Measurements from ENCODE around the gene CORO6. TPM values are rescaled to one million over a fixed set of nuclear protein-coding genes. Genes with fewer than 3 reads are reported as not detected.

CORO6 gene
- total RNA-seq, 1 experiment from 2014 or later, result 9.7 TPM

DNA sequence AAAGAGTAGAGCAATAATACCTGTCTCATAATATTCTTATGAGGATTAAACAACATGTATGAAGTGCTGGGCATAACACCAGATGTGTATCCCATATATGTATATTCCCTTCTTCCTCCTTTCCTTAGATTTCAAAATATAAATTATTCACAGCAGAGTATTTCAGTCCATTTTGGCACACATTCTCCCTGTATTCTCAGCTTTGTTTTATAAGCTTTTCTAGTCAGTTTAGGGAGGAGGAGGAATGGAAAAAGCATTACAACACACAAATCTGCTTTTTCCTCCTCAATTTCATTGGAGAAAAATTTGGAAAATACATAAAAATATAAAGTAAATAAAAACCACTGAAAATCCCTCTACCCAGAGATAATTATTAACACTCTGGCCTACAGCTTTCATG is 46.6 kb upstream of the CORO6 start:
- intact Hi-C loops (cut with micrococcal nuclease; ENCODE audit: unreplicated experiment) (loop anchor here (10.0 kb wide), 1 partner anchor 46 kb away; no protein-coding TSS in a partner anchor), in situ Hi-C loops (cut with HindIII; ENCODE audit: low pct_unique_long_range_greater_than_20kb, low sequenced_read_pairs) (no loop called here)
- H3K27me3 ChIP-seq (ENCODE audit: control insufficient read depth, insufficient read depth, low read length), result no peaks in the 10 kb centered on the region
- ATAC-seq, result no peak
- TF ChIP-seq, protein P1, sequence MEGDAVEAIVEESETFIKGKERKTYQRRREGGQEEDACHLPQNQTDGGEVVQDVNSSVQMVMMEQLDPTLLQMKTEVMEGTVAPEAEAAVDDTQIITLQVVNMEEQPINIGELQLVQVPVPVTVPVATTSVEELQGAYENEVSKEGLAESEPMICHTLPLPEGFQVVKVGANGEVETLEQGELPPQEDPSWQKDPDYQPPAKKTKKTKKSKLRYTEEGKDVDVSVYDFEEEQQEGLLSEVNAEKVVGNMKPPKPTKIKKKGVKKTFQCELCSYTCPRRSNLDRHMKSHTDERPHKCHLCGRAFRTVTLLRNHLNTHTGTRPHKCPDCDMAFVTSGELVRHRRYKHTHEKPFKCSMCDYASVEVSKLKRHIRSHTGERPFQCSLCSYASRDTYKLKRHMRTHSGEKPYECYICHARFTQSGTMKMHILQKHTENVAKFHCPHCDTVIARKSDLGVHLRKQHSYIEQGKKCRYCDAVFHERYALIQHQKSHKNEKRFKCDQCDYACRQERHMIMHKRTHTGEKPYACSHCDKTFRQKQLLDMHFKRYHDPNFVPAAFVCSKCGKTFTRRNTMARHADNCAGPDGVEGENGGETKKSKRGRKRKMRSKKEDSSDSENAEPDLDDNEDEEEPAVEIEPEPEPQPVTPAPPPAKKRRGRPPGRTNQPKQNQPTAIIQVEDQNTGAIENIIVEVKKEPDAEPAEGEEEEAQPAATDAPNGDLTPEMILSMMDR (IDR thresholded peaks at IDR 0.05), result no peak
- TF ChIP-seq TCF7L2 (IDR thresholded peaks at IDR 0.05; ENCODE audit: low read depth, low read length) (no peak), SIN3A (IDR thresholded peaks at IDR 0.05; ENCODE audit: borderline replicate concordance, insufficient read depth, low read depth, low read length) (no peak), POLR2AphosphoS5 (IDR thresholded peaks at IDR 0.05; ENCODE audit: low read depth, low read length) (no peak)
- TF ChIP-seq, protein P2, sequence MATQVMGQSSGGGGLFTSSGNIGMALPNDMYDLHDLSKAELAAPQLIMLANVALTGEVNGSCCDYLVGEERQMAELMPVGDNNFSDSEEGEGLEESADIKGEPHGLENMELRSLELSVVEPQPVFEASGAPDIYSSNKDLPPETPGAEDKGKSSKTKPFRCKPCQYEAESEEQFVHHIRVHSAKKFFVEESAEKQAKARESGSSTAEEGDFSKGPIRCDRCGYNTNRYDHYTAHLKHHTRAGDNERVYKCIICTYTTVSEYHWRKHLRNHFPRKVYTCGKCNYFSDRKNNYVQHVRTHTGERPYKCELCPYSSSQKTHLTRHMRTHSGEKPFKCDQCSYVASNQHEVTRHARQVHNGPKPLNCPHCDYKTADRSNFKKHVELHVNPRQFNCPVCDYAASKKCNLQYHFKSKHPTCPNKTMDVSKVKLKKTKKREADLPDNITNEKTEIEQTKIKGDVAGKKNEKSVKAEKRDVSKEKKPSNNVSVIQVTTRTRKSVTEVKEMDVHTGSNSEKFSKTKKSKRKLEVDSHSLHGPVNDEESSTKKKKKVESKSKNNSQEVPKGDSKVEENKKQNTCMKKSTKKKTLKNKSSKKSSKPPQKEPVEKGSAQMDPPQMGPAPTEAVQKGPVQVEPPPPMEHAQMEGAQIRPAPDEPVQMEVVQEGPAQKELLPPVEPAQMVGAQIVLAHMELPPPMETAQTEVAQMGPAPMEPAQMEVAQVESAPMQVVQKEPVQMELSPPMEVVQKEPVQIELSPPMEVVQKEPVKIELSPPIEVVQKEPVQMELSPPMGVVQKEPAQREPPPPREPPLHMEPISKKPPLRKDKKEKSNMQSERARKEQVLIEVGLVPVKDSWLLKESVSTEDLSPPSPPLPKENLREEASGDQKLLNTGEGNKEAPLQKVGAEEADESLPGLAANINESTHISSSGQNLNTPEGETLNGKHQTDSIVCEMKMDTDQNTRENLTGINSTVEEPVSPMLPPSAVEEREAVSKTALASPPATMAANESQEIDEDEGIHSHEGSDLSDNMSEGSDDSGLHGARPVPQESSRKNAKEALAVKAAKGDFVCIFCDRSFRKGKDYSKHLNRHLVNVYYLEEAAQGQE (IDR thresholded peaks at IDR 0.05; ENCODE audit: insufficient read depth in 1 of 2, low read depth in 2 of 2, low read length in 1 of 2), result no peak
- H3K4me3 ChIP-seq (ENCODE audit: low read depth in 2 of 2, low read length in 2 of 2), result no peak overlapping the region
- H3K9me3 ChIP-seq (ENCODE audit: control insufficient read depth, insufficient read depth, low read depth, low read length), result no peaks in the 10 kb centered on the region
- DNase-seq (ENCODE audit: low read depth, low spot score), result no peak
- no peaks in the 10 kb centered on the region for H3K36me3 ChIP-seq (ENCODE audit: control insufficient read depth, insufficient read depth, low read length)
- peaks cover 4% of the 10 kb centered on the region; the same call in 1 of the 2 replicates for H3K4me1 ChIP-seq (ENCODE audit: control insufficient read depth, insufficient read depth, low read length)
- CTCF ChIA-PET, result no interaction called here
- POLR2A ChIA-PET, result no interaction called here
- H3K27ac ChIP-seq (ENCODE audit: low read length), result no peak overlapping the region
- BruUV-seq (replicated peaks), result no TSS peak

DNA sequence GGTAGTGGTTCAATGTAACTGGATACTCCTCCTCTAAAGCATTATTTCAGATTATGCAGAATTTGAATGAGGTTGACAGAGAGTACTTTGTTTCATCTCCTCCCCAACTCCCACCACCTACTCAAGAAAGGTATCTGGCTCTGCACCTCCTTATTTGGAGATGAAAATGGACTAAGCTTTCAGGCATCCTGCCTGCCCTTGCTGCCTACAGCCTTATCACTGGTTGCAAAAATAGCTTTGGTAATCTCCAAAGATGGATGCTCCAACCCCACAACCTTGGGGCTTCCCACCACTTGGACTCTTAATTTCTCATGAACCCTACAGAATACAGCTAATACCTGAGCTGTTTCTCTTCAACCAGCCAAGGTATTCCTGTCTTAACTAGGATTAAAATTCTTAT is 45.3 kb upstream of the CORO6 start:
- TF ChIP-seq SIN3A (IDR thresholded peaks at IDR 0.05; ENCODE audit: borderline replicate concordance, insufficient read depth, low read depth, low read length) (no peak), TCF7L2 (IDR thresholded peaks at IDR 0.05; ENCODE audit: low read depth, low read length) (no peak), POLR2AphosphoS5 (IDR thresholded peaks at IDR 0.05; ENCODE audit: low read depth, low read length) (no peak)
- Histone ChIP-seq H3K9me3 (ENCODE audit: control insufficient read depth, insufficient read depth, low read depth, low read length) (no peaks in the 10 kb centered on the region), H3K36me3 (ENCODE audit: control insufficient read depth, insufficient read depth, low read length) (no peaks in the 10 kb centered on the region), H3K4me3 (ENCODE audit: low read depth in 2 of 2, low read length in 2 of 2) (no peak overlapping the region), H3K27me3 (ENCODE audit: control insufficient read depth, insufficient read depth, low read length) (no peaks in the 10 kb centered on the region), H3K27ac (ENCODE audit: low read length) (no peak overlapping the region), H3K4me1 (ENCODE audit: control insufficient read depth, insufficient read depth, low read length) (peaks cover 4% of the 10 kb centered on the region; the same call in 1 of the 2 replicates)
- intact Hi-C loops (cut with micrococcal nuclease; ENCODE audit: unreplicated experiment), result loop anchor here (10.0 kb wide), 1 partner anchor 47 kb away; no protein-coding TSS in a partner anchor
- POLR2A ChIA-PET, result no interaction called here
- in situ Hi-C loops (cut with HindIII; ENCODE audit: low pct_unique_long_range_greater_than_20kb, low sequenced_read_pairs), result no loop called here
- no TSS peak for BruUV-seq (replicated peaks)
- CTCF ChIA-PET, result interaction anchor here (0.6 kb wide), 1 partner anchor 112 kb away, joined by 3 read pairs; no protein-coding TSS in a partner anchor
- no peak for ATAC-seq
- DNase-seq (ENCODE audit: low read depth, low spot score), result no peak

DNA sequence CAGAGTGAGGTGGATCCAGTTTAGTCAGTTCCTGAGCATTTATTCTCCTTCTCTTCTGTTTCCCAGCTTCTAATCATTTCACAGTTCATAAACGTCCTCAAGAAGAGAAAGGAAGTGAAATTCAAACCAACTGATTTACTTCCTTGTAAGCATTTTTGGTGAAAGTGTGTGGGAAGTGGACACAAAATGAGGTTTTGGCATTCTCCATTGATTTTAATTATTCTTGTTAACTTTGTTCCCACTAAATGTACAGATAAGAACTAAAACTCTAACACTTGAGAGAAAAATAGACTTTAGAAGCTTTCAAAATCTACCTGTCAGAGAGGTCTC is 42.7 kb upstream of the CORO6 start:
- no peak overlapping the region for H3K4me3 ChIP-seq (ENCODE audit: low read depth in 2 of 2, low read length in 2 of 2)

More for the DNA sequence above, 42.7 kb upstream of the CORO6 start:
- no peak for DNase-seq (ENCODE audit: low read depth, low spot score)
- TF ChIP-seq, protein P1 (IDR thresholded peaks at IDR 0.05), result no peak
- TF ChIP-seq, protein P2 (IDR thresholded peaks at IDR 0.05; ENCODE audit: insufficient read depth in 1 of 2, low read depth in 2 of 2, low read length in 1 of 2), result no peak
- TF ChIP-seq SIN3A (IDR thresholded peaks at IDR 0.05; ENCODE audit: borderline replicate concordance, insufficient read depth, low read depth, low read length) (no peak), TCF7L2 (IDR thresholded peaks at IDR 0.05; ENCODE audit: low read depth, low read length) (no peak), POLR2AphosphoS5 (IDR thresholded peaks at IDR 0.05; ENCODE audit: low read depth, low read length) (no peak)
- CTCF ChIA-PET, result interaction anchor here (0.5 to 1.1 kb wide), 2 partner anchors 26 to 76 kb away, joined by 4 to 9 read pairs; no protein-coding TSS in a partner anchor
- no peaks in the 10 kb centered on the region for H3K36me3 ChIP-seq (ENCODE audit: control insufficient read depth, insufficient read depth, low read length)
- no peak for ATAC-seq
- no TSS peak for BruUV-seq (replicated peaks)
- H3K27ac ChIP-seq (ENCODE audit: low read length), result peak overlapping the region; percentile 20; the same call in 1 of the 2 replicates
- in situ Hi-C loops (cut with HindIII; ENCODE audit: low pct_unique_long_range_greater_than_20kb, low sequenced_read_pairs) (no loop called here), intact Hi-C loops (cut with micrococcal nuclease; ENCODE audit: unreplicated experiment) (loop anchor here (10.0 kb wide), 1 partner anchor 49 kb away; no protein-coding TSS in a partner anchor)
- no peaks in the 10 kb centered on the region for H3K9me3 ChIP-seq (ENCODE audit: control insufficient read depth, insufficient read depth, low read depth, low read length)
- POLR2A ChIA-PET, result no interaction called here
- H3K27me3 ChIP-seq (ENCODE audit: control insufficient read depth, insufficient read depth, low read length), result no peaks in the 10 kb centered on the region
- peaks cover 4% of the 10 kb centered on the region; the same call in 1 of the 2 replicates for H3K4me1 ChIP-seq (ENCODE audit: control insufficient read depth, insufficient read depth, low read length)

Data from Panc1 (cell line).